Neural cell (in vitro differentiated cells): ENCODE measurements around the gene ARHGEF17.

ENCODE experiments used
- EP300 ChIP-seq: fragments of 450-650 bp; conservative IDR thresholded peaks from 2 replicates; pipeline ENCODE4 v1.6.1; 2014; ENCODE audit warnings: antibody characterized with exemption, mild to moderate bottlenecking, moderate library complexity; ENCODE audit not compliant: poor library complexity, severe bottlenecking
- EZH2 ChIP-seq: fragments of 200-600, 300-800 bp; shearing (Covaris generic), sonication (generic); IDR thresholded peaks from 2 replicates; pipeline ENCODE4 v1.6.1; 2014; ENCODE audit warnings: antibody characterized with exemption, low read length, borderline replicate concordance, mild to moderate bottlenecking; ENCODE audit not compliant: insufficient read depth, poor library complexity, severe bottlenecking
- POLR2AphosphoS5 ChIP-seq: IDR thresholded peaks from 2 replicates; pipeline ENCODE4 v1.6.1; 2012
- RAD21 ChIP-seq: fragments of 450-650 bp; conservative IDR thresholded peaks from 2 replicates; pipeline ENCODE4 v1.6.1; 2014; ENCODE audit warnings: antibody characterized with exemption, mild to moderate bottlenecking, moderate library complexity
- TF ChIP-seq, protein P1 (sequence below): IDR thresholded peaks from 2 replicates; pipeline ENCODE4 v1.6.1; 2012; ENCODE audit warnings: borderline replicate concordance
- TF ChIP-seq, protein P2 (sequence below): fragments of 450-650 bp; IDR thresholded peaks from 2 replicates; pipeline ENCODE4 v1.5.1; 2014; ENCODE audit warnings: antibody characterized with exemption, mild to moderate bottlenecking, moderate library complexity; ENCODE audit not compliant: poor library complexity, severe bottlenecking

DNA sequence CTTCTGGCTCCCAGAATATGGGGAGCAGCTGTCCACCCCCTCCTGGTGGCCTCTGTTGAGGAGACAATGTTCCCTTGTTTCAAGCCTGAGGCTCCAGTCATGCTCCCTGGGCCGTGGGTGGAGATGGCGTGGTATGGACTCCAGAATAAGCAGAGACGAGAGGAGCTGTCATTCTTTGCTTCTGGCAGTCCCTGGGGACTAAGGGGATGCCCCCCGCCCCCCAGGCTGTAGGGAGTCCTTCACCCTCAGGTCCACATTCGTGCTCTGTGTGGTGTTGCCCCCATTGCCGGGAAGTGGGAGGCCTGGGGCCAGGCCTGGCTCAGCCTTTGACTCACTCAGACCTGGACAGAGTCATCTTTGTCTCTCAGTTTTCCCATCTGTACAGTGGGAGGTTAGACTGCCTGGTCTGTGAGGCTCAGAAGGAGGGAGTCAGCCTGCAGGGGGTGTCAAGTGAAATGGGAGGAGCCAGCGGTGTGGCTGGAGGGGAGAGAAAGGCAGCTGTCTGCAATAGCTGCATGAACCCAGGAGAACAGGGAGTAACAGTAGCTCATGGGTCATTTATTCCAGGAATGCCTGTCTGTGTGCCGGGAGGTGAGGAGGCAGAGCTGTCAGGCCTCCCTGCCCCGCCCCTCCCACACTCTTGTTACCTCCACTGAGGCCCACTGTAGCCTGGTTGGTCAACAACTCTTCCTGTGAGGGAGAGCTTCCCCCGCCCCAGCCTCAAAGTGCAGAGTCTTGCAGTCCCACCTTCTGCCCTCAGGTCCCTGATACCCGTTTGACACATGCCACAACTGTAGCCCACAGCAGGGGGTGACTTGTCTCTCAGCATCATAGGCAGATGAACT, 6.3 kb downstream of the ARHGEF17 start:
- TF ChIP-seq EZH2, result no peak
- TF ChIP-seq, protein P1, sequence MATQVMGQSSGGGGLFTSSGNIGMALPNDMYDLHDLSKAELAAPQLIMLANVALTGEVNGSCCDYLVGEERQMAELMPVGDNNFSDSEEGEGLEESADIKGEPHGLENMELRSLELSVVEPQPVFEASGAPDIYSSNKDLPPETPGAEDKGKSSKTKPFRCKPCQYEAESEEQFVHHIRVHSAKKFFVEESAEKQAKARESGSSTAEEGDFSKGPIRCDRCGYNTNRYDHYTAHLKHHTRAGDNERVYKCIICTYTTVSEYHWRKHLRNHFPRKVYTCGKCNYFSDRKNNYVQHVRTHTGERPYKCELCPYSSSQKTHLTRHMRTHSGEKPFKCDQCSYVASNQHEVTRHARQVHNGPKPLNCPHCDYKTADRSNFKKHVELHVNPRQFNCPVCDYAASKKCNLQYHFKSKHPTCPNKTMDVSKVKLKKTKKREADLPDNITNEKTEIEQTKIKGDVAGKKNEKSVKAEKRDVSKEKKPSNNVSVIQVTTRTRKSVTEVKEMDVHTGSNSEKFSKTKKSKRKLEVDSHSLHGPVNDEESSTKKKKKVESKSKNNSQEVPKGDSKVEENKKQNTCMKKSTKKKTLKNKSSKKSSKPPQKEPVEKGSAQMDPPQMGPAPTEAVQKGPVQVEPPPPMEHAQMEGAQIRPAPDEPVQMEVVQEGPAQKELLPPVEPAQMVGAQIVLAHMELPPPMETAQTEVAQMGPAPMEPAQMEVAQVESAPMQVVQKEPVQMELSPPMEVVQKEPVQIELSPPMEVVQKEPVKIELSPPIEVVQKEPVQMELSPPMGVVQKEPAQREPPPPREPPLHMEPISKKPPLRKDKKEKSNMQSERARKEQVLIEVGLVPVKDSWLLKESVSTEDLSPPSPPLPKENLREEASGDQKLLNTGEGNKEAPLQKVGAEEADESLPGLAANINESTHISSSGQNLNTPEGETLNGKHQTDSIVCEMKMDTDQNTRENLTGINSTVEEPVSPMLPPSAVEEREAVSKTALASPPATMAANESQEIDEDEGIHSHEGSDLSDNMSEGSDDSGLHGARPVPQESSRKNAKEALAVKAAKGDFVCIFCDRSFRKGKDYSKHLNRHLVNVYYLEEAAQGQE, result no peak
- TF ChIP-seq, protein P2, sequence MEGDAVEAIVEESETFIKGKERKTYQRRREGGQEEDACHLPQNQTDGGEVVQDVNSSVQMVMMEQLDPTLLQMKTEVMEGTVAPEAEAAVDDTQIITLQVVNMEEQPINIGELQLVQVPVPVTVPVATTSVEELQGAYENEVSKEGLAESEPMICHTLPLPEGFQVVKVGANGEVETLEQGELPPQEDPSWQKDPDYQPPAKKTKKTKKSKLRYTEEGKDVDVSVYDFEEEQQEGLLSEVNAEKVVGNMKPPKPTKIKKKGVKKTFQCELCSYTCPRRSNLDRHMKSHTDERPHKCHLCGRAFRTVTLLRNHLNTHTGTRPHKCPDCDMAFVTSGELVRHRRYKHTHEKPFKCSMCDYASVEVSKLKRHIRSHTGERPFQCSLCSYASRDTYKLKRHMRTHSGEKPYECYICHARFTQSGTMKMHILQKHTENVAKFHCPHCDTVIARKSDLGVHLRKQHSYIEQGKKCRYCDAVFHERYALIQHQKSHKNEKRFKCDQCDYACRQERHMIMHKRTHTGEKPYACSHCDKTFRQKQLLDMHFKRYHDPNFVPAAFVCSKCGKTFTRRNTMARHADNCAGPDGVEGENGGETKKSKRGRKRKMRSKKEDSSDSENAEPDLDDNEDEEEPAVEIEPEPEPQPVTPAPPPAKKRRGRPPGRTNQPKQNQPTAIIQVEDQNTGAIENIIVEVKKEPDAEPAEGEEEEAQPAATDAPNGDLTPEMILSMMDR, result no peak
- TF ChIP-seq EP300, result no peak
- TF ChIP-seq POLR2AphosphoS5, result no peak
- no peak for TF ChIP-seq RAD21
